Non-pigmented ciliary epithelial cell (primary cell): ENCODE measurements around the gene ENTR1.

Experiments used
- DNase-seq: peaks from one replicate; pipeline ENCODE4 v3.0.0-alpha.2; 2010; ENCODE audit warnings: low read depth

ENTR1 gene

GRCh38 chr9:136396219-136396515, 14.2 kb downstream of the ENTR1 start:
- no peak for DNase-seq

- DNase-seq, result no peak
Measured at GRCh38 chr9:136395345-136396218, 14.8 kb downstream of the ENTR1 start.

GRCh38 chr9:136395020-136395340, 15.4 kb downstream of the ENTR1 start:
- no peak for DNase-seq

DNA sequence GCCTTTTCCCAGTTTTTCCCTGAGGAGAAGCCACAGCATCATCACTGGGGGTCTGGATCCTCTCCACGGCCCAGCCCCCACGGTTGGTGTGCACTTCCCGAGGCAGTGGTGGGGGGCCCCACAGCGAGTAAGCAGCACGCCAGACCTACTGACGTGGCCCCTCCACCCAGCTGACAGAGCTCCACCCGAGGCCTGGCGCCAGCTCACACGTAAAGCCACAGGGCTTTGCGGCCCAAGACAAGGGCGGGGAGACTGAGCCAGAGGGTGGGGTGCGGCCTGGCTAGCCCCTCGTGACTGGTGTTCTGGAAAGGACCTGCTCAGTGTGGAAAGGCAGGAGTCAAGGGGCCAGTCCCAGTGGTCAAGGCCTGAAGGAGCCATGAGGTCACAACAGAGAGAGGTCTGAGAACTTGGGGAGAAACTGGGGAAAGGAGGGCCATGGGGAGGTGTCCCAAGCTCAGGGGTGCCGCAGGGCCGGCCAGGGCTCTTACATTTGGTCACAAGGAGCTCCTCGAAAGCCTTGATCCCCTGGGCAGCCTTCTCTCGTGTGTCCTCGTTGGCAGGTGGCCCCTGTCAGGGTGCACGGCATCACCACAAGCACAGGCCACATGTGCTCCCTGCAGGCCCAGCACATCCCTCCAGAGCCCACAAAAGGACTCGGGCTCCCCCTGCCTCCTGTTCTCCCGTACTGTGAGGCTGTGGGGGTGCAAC, 15.9 kb downstream of the ENTR1 start:
- no peak for DNase-seq

DNA sequence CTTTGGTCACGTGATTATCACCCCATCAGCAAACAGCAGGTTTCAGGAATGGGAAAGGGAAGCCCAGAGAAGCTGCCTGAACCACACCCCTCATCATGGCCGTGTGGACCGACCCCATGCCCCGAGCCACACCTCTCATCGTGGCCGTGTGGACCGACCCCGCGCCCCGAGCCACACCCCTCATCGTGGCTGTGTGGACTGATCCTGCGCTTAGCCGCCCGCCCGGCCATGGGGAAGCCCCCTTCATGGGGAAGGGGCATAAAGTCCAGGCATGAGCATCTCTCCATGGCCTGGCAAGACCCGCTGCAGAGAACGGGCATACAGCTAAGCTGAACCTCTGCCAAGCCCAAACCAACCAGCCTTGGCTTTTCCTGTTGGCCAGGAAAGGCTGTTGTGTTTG, 16.9 kb downstream of the ENTR1 start:
- no peak for DNase-seq

GRCh38 chr9:136392538-136393449, 17.6 kb downstream of the ENTR1 start:
- DNase-seq, result no peak

DNA sequence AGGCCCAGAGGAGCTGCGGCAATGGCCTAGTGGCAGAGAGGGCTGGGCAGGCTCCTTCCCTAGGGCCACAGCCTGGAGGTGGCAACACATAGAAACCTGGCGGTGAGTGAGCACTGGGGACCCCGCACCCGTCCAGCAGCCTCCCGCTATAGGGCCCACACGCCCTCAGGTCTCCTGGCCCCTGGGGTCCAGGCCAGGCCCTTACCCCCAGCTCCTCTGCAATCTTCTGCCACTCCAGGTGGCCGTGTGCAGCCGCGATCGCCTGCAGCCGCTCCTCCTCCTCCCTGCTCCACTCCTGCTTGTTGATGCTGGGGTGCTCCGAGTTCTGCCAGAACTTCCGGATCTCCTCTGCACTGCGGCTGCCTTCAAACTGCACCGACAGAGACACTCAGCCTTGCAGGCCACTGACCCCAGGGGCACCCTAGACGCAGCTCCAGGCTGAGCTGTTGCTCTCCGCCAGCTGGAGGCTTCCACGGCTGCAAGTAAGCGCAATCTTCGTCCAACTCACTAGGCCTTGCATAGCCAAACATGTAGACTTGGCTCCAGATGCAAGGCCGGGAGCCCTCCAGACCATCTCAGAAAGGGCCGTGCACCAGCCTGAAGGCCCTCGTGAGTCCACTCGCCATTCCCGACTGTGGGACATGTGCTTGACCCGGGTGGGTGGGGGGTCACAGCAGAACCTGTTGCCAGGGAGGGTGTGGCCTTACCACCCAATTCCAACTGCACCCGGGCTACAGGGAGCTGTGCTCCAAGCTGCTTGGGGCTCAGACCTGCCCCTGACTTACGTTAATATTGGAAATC, 18.5 kb downstream of the ENTR1 start:
- no peak for DNase-seq

DNA sequence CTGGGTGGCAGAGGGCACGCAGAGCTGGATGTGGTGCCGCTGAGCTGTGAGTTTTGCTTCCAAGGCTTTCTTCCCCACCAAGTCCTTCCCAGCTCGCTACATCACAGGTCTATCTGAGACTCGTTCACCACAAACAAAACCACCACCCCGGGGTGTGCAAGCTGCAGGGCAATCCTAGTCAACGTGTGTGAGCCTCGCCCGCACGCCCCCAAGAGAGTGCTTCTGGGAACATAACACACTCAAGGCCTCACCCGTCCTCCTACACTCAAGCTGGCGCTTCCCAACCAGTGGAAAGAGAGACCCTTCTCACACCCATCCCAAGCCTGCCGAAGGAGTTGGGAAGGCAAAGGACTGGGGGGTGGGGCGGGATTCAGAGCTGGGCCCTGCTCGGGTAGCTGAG, 21.0 kb downstream of the ENTR1 start:
- no peak for DNase-seq

GRCh38 chr9:136387217-136387616, 23.2 kb downstream of the ENTR1 start:
- no peak for DNase-seq

DNA sequence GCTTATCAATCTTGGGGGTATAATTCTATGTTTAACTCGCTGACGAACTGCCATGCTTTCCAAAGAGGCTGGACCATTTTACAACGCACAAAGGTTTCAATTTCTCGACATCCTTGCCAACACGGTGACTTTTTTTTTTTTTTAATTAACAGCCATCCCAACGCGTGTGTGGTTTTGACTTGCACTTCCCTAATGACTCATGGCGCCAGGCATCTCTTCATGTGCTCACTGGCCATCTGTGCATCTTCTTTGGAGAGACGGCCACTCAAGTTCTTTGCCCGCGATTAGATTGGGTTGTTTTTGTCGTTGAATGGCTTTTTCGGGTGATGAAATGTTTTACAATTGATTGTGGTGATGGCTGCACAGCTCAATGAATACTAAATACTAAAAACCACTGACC, 24.4 kb downstream of the ENTR1 start:
- no peak for DNase-seq

DNA sequence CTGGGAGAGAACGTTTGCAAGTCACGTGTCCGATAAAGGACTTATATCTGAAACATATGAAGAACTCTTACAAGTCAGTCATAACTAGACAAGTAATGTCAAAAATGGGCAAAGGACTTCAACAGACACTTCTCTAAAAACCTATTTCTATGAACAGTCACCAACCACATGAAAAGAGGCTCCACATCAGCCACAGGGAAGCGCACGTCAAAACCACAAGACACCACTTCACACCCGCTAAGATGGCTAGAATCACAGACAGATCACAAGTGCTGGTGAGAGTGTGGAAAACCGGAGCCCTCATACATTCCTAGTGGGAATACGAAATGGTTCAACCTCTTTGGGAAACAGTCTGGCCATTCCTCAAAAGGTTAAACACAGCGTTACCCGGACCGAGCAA, 25.4 kb downstream of the ENTR1 start:
- no peak for DNase-seq

DNA sequence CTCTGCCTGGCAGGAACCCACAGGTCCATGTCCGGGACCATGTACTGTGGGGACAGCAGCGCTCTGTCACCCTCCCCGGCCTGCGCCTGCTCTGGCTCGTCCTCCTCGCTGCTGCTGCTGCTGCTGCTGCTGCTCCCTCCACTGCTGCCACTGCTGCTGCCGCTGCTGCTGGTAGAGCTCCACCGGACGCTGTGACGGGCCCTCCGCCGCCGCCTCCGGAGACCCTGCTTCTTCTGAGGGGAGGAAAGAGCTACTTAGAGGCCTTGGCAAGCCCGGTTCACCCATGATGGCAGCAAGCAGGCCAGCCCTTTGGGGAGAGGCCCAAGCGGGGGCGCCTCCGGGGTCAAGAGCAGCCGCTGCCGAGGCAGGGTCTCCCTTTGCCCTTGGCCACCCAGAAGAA, 27.0 kb downstream of the ENTR1 start:
- DNase-seq, result no peak

GRCh38 chr9:136381966-136382513, 28.4 kb downstream of the ENTR1 start:
- DNase-seq, result no peak

- DNase-seq, result no peak
Measured at GRCh38 chr9:136381311-136381710, 29.1 kb downstream of the ENTR1 start.

DNA sequence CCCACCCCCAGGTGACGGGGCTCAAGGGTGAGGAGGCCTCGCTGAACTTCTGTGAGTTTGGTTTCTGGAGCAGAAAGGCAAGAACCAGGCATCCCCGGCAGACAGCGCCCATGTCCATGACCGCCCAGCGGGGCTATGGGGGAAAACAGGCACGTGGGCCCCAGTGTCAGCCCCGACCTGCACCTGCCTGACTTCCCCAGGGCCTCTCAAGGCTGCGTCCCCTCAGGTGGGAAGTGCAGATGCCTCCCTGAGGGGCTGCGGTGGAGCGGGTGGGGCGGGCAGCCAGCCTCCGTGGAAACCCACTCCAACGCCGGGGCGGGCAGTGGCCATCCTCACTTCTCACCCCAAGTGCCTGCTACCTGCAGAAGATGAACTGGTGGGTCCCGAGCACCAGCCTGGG, 30.0 kb downstream of the ENTR1 start:
- DNase-seq, result no peak

DNA sequence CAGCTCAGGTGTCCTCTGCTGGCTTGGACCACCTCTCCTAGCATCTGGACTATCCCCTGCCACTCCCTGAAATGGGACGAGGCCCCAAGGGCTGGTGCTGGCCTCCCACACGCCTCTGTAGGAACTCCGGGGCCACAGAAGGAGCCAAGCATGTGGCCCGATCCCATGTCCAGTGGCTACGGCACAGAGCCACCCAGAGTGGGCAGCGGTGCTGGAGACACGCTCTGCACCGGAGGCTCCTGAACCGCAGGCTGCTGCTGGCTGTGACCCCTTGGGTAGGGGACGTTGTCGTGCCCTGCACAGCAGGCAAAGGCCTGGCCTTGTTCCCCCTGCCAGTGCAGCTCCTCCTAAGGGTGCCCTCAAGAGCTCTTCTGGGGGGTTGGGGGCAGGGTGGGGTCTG, 30.5 kb downstream of the ENTR1 start:
- no peak for DNase-seq

DNA sequence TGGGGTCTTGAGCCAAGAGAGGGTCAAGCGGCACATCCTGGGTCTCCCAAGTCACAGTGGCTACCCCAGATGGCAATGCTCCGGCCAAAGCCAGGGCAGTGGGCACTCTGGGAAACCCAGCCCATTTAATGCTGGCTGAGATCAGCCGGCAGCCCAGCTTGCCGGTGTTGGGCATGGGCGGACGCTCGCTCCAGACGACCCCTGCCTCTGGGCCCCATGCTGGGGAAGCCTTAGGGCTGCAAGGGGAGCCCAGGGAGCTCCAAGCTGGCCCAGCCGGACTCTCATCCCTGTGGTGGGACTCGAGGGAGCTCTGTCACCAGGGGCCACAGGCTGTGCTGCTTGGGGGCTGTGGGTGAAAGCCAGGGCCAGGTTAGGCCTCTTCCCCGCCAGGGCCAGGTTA, 31.0 kb downstream of the ENTR1 start:
- DNase-seq, result no peak

GRCh38 chr9:136379003-136379287, 31.5 kb downstream of the ENTR1 start:
- DNase-seq, result no peak

- DNase-seq, result no peak
Measured at GRCh38 chr9:136378170-136379002, 32.0 kb downstream of the ENTR1 start.

DNA sequence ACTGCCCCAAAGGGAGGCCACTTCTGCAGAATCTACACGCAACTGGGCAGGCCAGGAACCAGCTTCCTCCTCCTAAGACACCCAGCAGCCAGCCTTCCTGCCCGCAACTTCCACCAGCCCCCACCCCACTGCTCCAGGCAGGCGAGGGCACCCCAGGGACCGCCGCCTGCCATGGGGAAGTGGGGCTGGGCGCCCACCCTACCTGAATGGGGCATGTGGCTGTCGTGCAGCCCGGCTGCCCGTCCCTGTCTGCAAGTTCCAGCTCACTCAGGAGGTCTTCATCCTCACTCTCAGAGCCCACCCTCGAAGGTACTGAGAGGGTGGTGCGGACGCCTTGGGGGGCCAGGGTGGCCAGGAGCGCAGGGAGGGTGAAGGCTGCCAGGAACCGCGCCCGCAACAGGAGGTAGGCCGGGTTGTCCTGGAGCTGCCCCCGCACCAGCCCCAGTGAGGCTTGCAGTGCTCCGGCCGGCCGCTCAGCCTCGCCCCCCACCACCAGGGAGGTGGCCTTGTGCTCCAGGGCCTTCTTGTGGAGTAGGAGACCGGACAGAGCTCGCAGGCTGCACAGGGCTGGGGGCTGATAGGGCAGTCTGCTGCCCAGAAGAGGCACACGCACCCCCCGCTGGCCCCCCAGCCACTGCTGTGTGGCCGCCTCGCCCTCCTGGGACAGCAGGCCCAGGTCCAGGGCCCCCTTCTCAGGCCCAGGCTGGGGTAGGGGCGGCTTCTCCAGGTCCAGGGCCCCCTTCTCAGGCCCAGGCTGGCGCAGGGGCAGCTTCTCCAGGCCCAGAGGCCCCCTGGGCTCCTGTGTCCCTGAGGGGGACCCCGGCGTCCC, 32.9 kb downstream of the ENTR1 start:
- DNase-seq, result no peak
